Ishikawa (cell line): ENCODE results near the gene ANKRD55.

Experiments used
- CEBPB ChIP-seq: IDR thresholded peaks from 2 replicates; pipeline ENCODE4 v1.6.1; 2012
- CREB1 ChIP-seq: IDR thresholded peaks from 2 replicates; pipeline ENCODE4 v1.6.1; 2012; ENCODE audit warnings: low read depth
- EGR1 ChIP-seq: IDR thresholded peaks from 2 replicates; pipeline ENCODE4 v1.6.1; 2012
- EP300 ChIP-seq: IDR thresholded peaks from 2 replicates; pipeline ENCODE4 v1.6.1; 2012; ENCODE audit warnings: borderline replicate concordance
- FOXM1 ChIP-seq: IDR thresholded peaks from 2 replicates; pipeline ENCODE4 v1.6.1; 2012; ENCODE audit warnings: low read depth, borderline replicate concordance
- MAX ChIP-seq: IDR thresholded peaks from 2 replicates; pipeline ENCODE4 v1.6.1; 2012
- NFIC ChIP-seq: IDR thresholded peaks from 2 replicates; pipeline ENCODE4 v1.6.1; 2012
- RAD21 ChIP-seq: IDR thresholded peaks from 2 replicates; pipeline ENCODE4 v1.6.1; 2012; ENCODE audit warnings: low read depth
- REST ChIP-seq: IDR thresholded peaks from 2 replicates; pipeline ENCODE4 v1.6.1; 2012; ENCODE audit warnings: low read depth, mild to moderate bottlenecking
- TAF1 ChIP-seq: IDR thresholded peaks from 2 replicates; pipeline ENCODE4 v1.6.1; 2012; ENCODE audit warnings: low read depth, mild to moderate bottlenecking
- TCF12 ChIP-seq: IDR thresholded peaks from 2 replicates; pipeline ENCODE4 v1.6.1; 2012; ENCODE audit warnings: low read depth
- TEAD4 ChIP-seq: IDR thresholded peaks from 2 replicates; pipeline ENCODE4 v1.6.1; 2012
- USF1 ChIP-seq: IDR thresholded peaks from 2 replicates; pipeline ENCODE4 v1.6.1; 2012
- YY1 ChIP-seq: IDR thresholded peaks from 2 replicates; pipeline ENCODE4 v1.6.1; 2012; ENCODE audit warnings: low read depth
- ZBTB7A ChIP-seq: IDR thresholded peaks from 2 replicates; pipeline ENCODE4 v1.6.1; 2012; ENCODE audit warnings: low read depth

The ANKRD55 gene

GRCh38 chr5:56140073-56140472, 93.1 kb downstream of the ANKRD55 start:
- TF ChIP-seq EP300 (no peak), FOXM1 (no peak), TEAD4 (no peak), EGR1 (no peak), YY1 (no peak), NFIC (no peak), CREB1 (no peak), MAX (no peak)

- TF ChIP-seq NFIC = no peak
- TF ChIP-seq RAD21 = no peak
- TF ChIP-seq FOXM1 = no peak
- TF ChIP-seq TCF12 = no peak
- TF ChIP-seq REST = no peak
- no peak for TF ChIP-seq TEAD4
- no peak for TF ChIP-seq CREB1
- TF ChIP-seq ZBTB7A = no peak
- TF ChIP-seq YY1 = no peak
- TF ChIP-seq USF1 = no peak
- TF ChIP-seq MAX = no peak
- TF ChIP-seq EP300 = no peak
Measured at GRCh38 chr5:56130664-56131063, 102.5 kb downstream of the ANKRD55 start.

DNA sequence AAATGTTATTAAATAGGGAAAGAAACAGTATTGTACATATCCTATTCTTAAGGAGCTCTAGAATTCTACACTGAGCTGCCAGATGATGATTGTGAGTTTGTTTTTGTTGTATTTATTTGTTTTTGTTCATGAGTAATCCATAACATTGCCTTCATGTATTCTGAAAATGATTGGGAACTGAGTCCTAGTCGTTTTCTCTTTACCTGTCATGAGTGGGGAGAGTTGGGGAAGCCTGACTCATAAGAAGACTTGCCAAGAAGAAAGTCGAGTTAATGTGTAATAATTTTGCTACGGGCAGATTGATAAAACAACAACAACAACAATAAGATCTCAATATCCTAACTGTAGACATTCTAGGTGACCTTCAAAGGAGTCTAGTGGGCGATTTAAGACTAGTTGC, 103.8 kb downstream of the ANKRD55 start:
- TF ChIP-seq ZBTB7A = no peak
- TF ChIP-seq REST = no peak

GRCh38 chr5:56128113-56128512, 105.0 kb downstream of the ANKRD55 start:
- TF ChIP-seq FOXM1 (no peak), REST (no peak), CREB1 (no peak), MAX (no peak), CEBPB (no peak), USF1 (no peak), RAD21 (no peak), NFIC (no peak), TCF12 (no peak), EP300 (no peak), TAF1 (no peak), TEAD4 (no peak), EGR1 (no peak), ZBTB7A (no peak), YY1 (no peak)
